Stimulated activated naive CD4-positive, alpha-beta T cell (primary cell): ENCODE results near the gene CFAP221.

Experiments used
- DNase-seq, 6 experiments: peaks; one replicate each; lab custom pipeline; 2025; lab: John Stamatoyannopoulos, UW

The CFAP221 gene

DNA sequence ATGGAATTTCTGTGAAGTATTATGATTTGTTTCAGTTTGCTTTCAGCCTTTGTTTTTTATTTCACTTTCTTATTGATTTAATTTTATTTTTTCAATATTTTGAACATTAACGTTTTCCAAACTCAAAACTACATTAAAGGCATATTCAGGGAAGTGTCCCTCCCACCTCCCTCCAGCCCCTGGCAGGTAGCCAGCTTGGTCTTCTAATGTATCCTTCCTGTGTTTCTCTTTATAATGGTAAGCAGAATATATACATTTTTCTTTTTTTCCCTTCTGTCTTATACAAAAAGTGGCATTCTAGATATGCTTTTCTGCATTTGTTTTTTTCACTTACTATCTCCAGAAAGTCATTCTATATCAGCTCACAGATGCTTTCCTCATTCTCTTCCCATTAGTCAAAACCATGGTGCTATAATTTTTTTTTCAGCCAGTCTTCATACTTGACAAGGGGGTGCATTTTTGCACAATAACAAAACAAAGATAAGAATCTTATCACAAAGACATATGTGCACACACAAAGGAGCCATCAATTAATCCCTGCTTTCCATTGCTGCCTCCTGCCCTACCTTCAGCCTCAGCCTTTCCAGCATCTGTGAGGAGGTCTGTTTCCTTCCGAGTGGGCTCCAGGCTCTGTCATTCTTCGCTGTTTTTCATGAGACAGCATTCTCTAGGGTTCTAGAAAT is 101.1 kb downstream of the CFAP221 start:
- DNase-seq = no peak

DNA sequence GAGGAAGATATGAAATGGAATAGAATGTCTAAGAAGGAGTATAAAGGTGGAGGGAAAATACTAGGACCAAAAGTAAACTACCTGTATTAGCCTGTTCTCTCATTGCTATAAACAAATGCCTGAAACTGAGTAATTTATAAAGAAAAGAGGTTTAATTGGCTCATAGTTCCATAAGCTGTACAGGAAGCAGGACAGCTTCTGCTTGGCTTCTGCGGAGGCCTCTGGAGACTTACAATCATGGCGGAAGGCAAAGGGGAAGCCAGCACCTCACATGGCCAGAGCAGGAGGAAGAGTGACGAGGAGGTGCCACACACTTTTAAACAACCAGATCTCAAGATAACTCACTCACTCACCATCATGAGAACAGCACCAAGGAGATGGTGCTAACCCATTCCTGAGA is 101.9 kb downstream of the CFAP221 start:
- DNase-seq = no peak

DNA sequence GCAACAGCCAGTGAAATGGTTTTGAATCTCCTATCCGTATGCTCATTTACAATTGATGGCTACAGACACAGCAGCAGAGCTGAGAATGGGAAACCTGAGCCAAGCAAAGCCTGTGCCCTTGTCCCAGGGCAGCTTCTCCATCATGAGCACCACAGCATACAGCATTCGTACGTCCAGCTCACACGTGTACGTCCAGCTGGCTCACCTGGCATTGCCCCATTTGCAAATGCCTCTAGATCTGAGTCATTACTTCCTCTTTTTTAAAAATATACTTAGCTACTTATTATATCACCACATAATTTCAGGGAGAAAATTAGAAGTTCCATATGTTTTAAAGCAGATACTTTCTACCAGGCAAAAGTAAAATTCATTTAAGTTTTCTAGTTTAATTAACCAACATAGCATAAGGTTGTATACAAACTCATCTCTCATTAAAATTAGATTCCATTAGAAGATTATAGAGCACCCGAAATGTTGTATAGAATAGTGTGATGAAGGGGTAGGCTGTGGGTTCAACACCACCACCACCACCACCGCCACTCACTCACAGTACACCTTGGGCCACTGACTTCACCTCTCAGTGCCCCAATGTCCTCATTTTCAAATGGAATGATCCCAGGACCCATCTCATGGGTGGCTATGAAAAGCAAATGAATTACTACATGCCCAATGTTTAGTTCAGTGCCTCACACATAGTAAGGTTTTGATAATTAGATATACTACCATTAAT is 103.4 kb downstream of the CFAP221 start:
- no peak for DNase-seq

DNA sequence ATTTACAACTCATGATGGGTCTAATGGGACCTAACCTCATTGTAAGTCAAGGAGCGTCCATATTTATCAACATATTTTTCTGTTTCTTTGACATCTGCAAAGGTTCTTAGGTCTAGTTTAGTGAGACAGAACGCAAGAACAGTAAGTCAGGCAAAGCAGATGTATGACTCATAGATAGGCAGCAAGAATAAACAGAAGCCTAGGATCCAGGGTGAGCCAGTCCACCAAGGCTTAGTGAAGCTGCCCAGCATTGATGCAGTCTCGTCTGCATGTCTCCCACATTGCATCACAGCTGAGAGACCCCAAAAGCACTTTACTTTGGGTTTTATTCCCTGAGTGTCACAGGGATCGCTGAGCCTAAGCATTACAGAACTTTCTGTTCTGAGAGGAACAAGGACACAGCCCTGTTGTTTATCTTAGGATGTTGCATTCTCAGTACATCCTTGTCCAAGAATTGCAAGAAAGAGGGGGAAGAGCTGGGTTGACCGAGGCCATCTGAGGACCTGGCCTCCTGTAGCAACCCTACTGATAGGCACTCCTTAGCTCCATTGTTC is 105.2 kb downstream of the CFAP221 start:
- no peak for DNase-seq

- DNase-seq = no peak
Measured at GRCh38 chr2:119650206-119650605, 106.0 kb downstream of the CFAP221 start.

DNA sequence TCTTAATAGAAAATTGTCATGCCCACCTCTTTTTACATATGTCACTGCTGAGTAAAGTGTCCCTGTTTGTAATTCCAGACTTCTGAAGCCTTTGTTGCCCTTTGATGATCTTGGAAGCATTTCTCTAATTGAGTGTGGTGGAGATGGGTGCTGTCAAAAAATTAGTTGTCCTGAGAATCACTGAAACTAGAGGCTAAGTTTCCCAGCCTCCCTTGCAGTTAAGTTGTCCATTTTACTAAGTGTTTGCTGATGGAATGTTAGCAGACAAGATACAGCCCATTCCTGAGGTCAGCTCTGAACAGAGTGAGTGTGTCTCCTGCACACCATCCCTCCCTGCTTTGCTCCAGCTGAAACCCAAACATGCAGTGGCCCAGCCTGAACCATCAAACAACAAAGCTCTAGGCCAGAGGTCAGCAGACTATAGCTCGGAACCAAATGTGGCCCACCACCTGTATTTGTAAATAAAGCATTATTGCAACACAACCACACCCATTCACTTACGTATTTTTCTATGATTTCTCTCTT is 106.7 kb downstream of the CFAP221 start:
- DNase-seq = no peak

DNA sequence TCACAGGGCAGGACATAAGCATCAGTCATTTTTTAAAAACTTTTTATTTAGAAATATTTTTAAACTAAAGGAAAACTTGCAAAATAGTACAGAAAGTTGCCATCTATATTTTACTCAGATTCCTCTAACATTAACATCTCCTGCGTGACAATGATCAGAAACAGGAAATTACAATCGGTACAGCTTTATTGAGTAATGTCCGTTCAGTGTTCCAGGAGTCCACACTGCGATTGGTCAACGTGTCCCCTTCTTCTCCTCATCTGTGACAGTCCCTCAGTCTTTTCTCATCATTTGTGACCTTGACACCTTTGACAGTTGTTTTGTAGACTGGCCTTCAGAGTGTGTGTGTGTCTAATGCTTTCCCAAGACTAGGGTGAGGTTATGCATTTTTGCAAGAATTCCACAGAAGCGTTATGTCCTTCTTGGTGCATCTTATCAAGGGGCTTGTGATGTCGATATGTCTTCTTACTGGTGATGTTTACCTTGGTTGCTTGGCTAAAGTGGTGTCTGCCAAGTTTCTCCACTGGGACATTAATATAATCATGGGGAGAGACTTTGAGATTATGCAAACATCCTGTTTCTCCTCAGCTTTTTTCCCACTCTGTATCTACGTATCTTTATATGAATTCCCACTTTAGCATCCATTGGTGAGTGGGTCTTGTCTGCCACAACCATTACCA is 113.4 kb downstream of the CFAP221 start:
- DNase-seq = no peak

- DNase-seq = peak in 3 of 6 experiments; percentile 2 to 23 (median 16)
Measured at GRCh38 chr2:119659601-119660342, 115.5 kb downstream of the CFAP221 start.

- DNase-seq = no peak
Measured at GRCh38 chr2:119660343-119660658, 116.1 kb downstream of the CFAP221 start.

- no peak for DNase-seq
Measured at GRCh38 chr2:119662297-119662696, 118.0 kb downstream of the CFAP221 start.

DNA sequence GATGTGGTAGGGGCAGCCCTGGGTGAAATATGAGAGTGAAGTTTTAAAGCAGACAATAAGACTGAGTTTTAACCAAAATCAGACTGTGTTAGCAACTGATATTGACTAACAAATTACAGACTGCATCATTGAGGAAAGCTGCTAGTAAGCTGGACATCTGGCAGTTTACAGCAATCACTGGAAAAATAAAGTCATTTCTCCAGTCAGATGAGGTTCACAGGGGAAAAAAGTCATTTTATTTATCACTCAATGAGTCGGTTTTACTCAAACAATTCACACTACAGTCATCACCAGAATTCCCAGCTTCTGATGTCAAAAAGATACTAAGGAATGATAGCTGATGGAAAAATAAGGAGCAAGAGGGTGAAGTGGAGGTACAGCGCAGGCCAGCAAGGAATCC is 124.3 kb downstream of the CFAP221 start:
- DNase-seq = no peak

- DNase-seq = no peak
Measured at GRCh38 chr2:119671016-119671415, 126.8 kb downstream of the CFAP221 start.

DNA sequence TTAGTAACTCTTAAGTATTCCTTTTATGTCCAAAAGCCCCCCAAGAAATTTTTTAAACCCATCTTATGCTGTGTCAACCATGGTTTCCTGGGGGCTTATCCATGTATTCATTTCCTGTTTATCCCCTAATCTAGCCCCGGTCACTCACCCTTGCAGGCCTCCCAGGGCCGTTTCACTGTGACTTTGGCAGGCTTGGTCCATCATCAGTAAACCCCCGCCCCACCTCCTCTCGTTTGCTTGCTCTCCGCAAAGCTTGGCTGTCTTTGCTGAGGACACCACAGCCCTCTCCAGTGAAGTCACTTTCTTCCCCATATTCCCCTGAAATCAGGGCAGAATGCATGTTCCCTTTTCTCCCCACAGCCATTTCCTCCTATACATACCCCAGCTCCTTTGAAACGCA is 127.5 kb downstream of the CFAP221 start:
- no peak for DNase-seq

DNA sequence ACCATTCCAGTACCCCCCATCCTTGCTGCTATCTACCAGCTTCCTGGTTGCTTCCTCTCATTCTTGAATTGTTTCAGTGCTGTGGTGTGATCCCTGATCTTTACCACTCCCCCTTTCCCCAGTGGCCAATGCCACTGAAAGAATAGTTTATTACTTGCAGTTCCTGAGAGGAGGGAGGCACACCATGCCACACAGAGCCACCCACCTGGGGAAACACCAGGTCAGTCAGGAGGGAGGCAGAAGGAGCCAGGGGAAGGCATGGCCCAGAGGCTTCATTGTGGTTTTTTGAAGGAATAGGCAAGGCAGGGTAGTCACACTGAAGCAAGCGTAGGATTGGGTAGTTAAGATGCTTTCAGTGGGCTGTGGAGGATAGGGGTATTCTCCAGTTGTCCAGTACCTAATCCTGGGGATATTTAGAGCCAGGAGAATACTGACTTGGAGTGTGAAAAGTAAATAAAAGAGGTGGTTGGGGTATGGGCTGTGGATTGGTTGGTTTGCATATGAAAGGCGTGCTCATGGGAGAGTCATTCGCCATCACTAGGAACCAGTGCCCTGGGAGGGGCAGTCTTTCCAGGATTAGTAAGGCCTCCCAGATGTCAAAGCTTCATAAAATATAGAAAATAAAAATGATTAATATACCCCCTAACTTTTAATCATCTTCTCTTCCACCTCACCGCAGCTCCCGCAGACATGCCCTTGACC is 128.1 kb downstream of the CFAP221 start:
- no peak for DNase-seq

GRCh38 chr2:119673796-119674195 is 129.5 kb downstream of the CFAP221 start:
- no peak for DNase-seq

DNA sequence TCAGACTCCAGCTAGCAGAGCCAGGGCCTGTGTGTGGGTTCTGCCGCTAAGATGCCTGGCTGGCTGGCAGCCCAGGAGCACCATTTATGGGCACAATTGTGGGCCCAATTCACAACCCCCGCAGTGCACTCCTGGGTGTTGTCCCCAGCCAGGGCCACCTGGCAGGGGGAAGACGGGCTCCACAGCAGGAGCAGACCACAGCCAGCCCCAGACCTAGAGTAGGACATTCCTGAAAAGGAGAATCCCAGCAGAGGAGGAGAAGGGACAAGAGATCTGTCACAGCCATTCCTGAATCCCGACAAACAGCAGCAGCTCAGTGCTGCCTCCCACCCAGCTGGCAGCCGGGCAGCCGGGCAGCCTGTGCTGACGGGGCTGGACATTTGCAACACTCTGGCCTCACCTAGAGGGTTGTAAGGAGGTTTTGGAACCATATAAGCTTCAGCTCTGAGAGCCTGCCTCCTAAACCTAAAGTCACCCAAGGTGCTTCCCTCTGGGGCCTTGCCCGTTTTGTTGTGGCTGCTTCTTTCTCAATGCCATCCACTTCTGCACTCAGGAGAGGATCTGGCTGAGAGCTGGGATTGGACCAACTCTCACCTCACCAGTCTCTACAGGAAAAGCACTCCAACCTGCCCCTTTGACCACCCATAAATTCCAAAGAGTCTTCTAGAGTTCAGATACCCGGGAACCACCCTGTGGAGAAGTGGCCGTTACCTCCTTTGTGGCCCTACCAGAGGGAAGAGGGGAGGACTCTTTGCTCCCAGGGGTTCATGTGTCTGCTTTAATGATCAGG is 130.7 kb downstream of the CFAP221 start:
- no peak for DNase-seq

DNA sequence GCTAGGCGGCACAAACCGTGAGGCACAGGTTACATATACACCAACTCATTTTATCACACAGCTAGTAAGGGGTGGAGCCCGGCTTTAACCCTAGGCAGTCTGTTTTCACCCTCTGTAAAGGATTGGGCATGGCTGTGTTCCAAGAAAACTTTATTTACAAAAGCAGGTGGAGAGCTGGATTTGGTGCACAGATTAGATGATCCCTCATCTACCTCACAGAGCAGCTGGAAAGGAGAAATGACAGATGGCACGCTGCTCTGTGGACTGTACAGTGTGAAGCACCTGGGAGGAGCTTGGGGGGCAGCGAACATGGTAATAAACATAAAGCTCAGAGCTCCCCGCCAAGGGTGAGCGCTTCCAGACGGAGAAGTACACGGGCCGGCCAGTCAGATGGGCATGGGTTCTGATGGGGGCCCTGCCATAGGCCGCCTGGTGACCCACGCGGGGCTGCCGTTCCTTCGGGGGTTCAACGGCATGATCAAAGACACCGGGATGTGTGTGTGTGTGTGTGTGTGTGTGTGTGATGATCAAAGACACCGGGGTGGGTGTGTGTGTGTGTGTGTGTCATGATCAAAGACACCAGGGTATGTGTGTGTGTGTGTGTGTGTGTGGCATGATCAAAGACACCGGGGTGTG is 133.9 kb downstream of the CFAP221 start:
- DNase-seq = peak; percentile 50 to 83 (median 60)

DNA sequence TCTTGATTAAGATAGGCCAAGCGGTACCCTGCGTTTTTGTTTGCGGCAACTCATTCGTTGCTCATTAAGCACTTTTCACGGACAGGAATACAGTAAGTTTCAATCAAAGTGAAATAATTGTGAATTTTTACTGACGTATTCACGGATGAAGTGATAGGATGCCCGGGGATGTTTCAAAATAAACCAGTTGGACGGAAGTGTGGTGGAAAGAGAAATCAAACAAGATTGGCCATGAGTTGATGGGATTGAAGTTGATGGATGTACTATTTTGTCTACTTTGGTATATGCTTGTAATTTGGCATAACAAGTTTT is 135.2 kb downstream of the CFAP221 start:
- no peak for DNase-seq

- DNase-seq = no peak
Measured at GRCh38 chr2:119679846-119680245, 135.6 kb downstream of the CFAP221 start.
